ENCODE measurements around the gene PDAP1. TPM values are rescaled to one million over a fixed set of nuclear protein-coding genes. Genes with fewer than 3 reads are reported as not detected.

The PDAP1 gene
- total and polyA plus RNA-seq, 2 experiments from 2014 or later: 93.1 to 134 TPM

- Histone ChIP-seq H3K4me2 (peak overlapping the region; percentile 85), H3K79me2 (replicated peaks; ENCODE audit: insufficient read depth) (no peaks in the 10 kb centered on the region), H3F3A (replicated peaks; ENCODE audit: low read depth) (peaks cover 29% of the 10 kb centered on the region), H3K4me1 (ENCODE audit: insufficient read depth) (peaks cover 5% of the 10 kb centered on the region; the same call in 1 of the 2 replicates), H3K27ac (ENCODE audit: low read depth) (peak overlapping the region; percentile 90; the same call in 1 of the 2 replicates), H4K20me1 (replicated peaks; ENCODE audit: insufficient read depth) (peaks cover 16% of the 10 kb centered on the region), H3K27me3 (ENCODE audit: insufficient read depth) (no peaks in the 10 kb centered on the region), H2AFZ (peak overlapping the region; percentile 75; the same call in 1 of the 2 replicates), H3K9me2 (ENCODE audit: insufficient read depth) (no peaks in the 10 kb centered on the region), H3K4me3 (peak overlapping the region; percentile 65), H3K36me3 (ENCODE audit: insufficient read depth) (peaks cover 6% of the 10 kb centered on the region; the same call in 1 of the 2 replicates)
- DNase-seq (ENCODE audit: low spot score): no peak
- Mint-ChIP-seq H3K9me3 (no peaks in the 10 kb centered on the region), H3K27ac (no peak overlapping the region), H3K27me3 (ENCODE audit: insufficient read depth, low read depth, poor library complexity) (peaks cover 23% of the 10 kb centered on the region), H3K4me3 (peak overlapping the region; percentile 91), H3K4me1 (peaks cover 13% of the 10 kb centered on the region), H3K36me3 (ENCODE audit: low read depth) (peaks cover 42% of the 10 kb centered on the region)
- ATAC-seq: no peak
- TF ChIP-seq NANOG (IDR thresholded peaks at IDR 0.05; ENCODE audit: borderline replicate concordance): no peak
- TF ChIP-seq ZNF114 (CRISPR knock-in tag; IDR thresholded peaks at IDR 0.05): no peak
- no peak for TF ChIP-seq ZNF331 (CRISPR knock-in tag; IDR thresholded peaks at IDR 0.05; ENCODE audit: low read depth)
These were observed 16.4 kb downstream of the PDAP1 start for GRCh38 chr7:99392046-99392445.

GRCh38 chr7:99390941-99391602, 17.3 kb downstream of the PDAP1 start:
- no peak for ATAC-seq
- Mint-ChIP-seq H3K4me3 (peak overlapping the region; percentile 29; the same call in 1 of the 3 replicates), H3K27me3 (ENCODE audit: insufficient read depth, low read depth, poor library complexity) (peaks cover 26% of the 10 kb centered on the region), H3K36me3 (ENCODE audit: low read depth) (peaks cover 42% of the 10 kb centered on the region), H3K27ac (no peak overlapping the region), H3K4me1 (peaks cover 13% of the 10 kb centered on the region), H3K9me3 (no peaks in the 10 kb centered on the region)
- no peaks in the 10 kb centered on the region for H3K79me2 ChIP-seq (replicated peaks; ENCODE audit: insufficient read depth)
- H3K36me3 ChIP-seq (ENCODE audit: insufficient read depth): peaks cover 6% of the 10 kb centered on the region; the same call in 1 of the 2 replicates
- no peak overlapping the region for H2AFZ ChIP-seq
- H3K27me3 ChIP-seq (ENCODE audit: insufficient read depth): no peaks in the 10 kb centered on the region
- no peak overlapping the region for H3K27ac ChIP-seq (ENCODE audit: low read depth)
- H3K9me2 ChIP-seq (ENCODE audit: insufficient read depth): no peaks in the 10 kb centered on the region
- peaks cover 29% of the 10 kb centered on the region for H3F3A ChIP-seq (replicated peaks; ENCODE audit: low read depth)
- peaks cover 5% of the 10 kb centered on the region; the same call in 1 of the 2 replicates for H3K4me1 ChIP-seq (ENCODE audit: insufficient read depth)
- H3K4me3 ChIP-seq: no peak overlapping the region
- no peak for DNase-seq (ENCODE audit: low spot score)
- peaks cover 10% of the 10 kb centered on the region; the same call in 1 of the 2 replicates for H4K20me1 ChIP-seq (replicated peaks; ENCODE audit: insufficient read depth)
- no peak overlapping the region for H3K4me2 ChIP-seq
- TF ChIP-seq ZNF462 (CRISPR knock-in tag; IDR thresholded peaks at IDR 0.05): no peak
- TF ChIP-seq ETS1 (IDR thresholded peaks at IDR 0.05): no peak
- TF ChIP-seq JUNB (IDR thresholded peaks at IDR 0.05; ENCODE audit: unreplicated experiment): no peak
- no peak for TF ChIP-seq POLR2AphosphoS5 (IDR thresholded peaks at IDR 0.05; ENCODE audit: low read depth)
- no peak for TF ChIP-seq EZH2 (IDR thresholded peaks at IDR 0.05; ENCODE audit: low read depth, unreplicated experiment)
- TF ChIP-seq CREB1 (CRISPR knock-in tag; IDR thresholded peaks at IDR 0.05; ENCODE audit: low read depth): no peak
- no peak for TF ChIP-seq CTCF (conservative IDR thresholded peaks at IDR 0.05; ENCODE audit: low read depth in 2 of 2)
- TF ChIP-seq ZNF114 (CRISPR knock-in tag; IDR thresholded peaks at IDR 0.05): no peak
- TF ChIP-seq STAT1 (IDR thresholded peaks at IDR 0.05; ENCODE audit: unreplicated experiment): no peak
- no peak for TF ChIP-seq ZNF331 (CRISPR knock-in tag; IDR thresholded peaks at IDR 0.05; ENCODE audit: low read depth)
- TF ChIP-seq EZH2phosphoT487 (IDR thresholded peaks at IDR 0.05; ENCODE audit: unreplicated experiment): no peak
- no peak for TF ChIP-seq NANOG (IDR thresholded peaks at IDR 0.05; ENCODE audit: borderline replicate concordance)
